Measurements from ENCODE around the gene NPAT.
"Not testable (repeated sequence)": the region's sequence is repeated elsewhere in the genome, so short reads cannot be mapped to it uniquely, and the experiment has no call there.

Gene NPAT

DNA sequence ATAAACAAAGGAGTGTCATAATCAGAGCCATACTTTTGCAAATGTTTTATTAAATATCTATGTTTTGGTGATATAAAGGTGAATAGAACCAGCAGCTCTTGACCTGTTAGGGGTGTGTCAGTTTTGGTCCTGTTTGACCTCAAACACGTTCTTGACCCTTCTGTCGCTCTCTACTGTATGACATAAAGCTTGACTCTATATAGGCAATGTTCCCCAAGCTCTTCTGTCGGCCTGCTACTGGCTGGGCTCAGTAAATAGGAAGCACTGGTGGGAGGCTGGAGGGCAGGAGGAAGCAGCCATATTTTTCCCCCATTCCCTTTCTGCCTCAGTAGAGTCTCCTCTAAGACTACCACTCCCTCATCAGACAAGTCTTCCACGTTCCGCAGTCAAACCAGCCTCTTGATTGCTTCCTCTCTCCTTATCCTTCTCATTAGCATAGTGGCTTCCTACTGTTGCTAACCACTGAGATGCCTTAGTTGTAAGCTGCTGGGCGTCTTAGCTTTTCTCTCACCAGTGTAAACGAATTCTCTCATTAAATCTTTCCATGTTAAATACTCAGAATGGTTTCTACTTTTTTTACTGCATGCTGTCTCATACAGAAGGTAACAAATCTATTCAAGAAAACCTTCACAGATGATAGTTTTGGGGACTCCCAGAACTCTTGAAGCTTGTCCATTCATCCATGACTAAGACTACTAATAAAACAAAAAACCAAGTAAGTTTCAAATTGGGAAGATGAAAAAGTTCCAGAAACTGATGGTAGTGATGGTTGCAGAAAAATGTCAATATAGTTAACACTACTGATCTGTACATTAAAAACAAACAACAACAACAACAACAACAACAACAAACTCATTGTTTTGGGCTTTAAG, 3.3 kb downstream of the NPAT start:
- DNase-seq, result no peak

DNA sequence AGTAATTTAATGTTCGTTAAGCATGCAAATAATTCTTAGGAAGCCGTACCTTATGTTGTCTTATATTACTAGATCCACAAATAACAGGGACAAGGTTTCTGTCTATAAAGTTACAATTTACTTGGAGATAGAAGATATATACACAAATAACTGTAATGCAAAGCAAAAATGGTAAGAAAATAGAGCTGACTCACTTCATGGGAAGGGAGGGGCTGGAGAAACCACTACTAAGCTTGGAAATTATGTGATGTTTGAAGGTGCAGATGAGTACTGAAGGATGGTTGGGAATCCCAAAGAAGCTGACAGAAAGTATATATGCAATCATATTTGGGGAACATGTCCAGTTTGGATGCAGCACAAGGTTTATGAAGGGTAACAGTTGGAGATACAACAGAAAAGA, 4.0 kb downstream of the NPAT start:
- DNase-seq, result no peak

DNA sequence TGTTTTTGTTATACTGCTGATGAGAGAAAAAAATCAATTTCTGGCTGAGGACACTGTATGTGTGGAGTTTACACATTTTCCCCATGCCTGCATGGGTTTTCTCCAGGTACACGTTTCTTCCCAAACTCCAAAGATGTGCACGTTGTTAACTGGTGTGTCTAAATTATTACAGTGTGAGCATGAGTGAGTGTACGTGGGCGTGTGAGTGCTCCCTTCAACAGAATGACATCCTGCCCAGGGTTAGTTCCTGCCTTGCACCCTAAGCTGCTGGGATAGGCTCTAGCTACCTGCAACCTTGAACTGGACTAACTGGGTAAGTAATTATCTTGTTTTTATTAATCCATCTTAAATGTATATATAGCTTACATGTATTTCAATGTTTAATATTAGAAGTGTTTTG, 5.5 kb downstream of the NPAT start:
- no peak for DNase-seq

DNA sequence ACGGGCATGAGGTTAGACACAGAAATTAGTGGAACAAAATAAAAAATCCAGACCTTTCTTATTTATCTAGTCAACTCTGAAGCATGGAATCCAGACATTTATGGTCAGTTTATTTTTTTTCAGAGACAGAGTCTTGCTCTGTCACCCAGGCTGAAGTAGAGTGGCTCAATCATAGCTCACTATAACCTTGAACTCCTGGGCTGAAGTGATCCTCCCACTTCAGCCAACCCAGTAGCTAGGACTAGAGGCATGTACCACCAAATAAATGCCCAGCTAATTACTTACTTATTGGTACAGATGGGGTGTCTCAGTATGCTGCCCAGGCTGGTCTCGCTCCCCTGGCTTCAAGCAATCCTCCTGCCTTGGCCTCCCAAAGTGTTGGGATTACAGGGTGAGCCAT, 8.7 kb downstream of the NPAT start:
- no peak for DNase-seq

DNA sequence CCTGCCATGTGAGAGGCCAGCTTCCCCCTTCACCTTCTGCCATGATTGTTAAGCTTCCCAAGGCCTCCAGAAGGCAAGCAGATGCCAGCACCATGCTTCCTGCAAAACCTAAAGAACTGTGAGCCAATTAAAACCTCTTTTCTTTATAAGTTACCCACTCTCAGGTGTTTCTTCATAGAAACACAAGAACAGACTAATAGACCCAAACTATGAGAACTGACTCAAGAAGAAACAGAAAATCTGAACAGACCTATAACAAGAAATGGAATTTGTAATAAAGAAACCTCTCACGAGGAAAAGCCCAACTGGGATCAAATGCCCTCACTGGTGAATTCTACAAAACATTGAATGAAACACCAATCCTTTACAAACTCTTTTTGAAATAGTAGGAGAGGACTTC, 12.0 kb downstream of the NPAT start:
- DNase-seq, result no peak

DNA sequence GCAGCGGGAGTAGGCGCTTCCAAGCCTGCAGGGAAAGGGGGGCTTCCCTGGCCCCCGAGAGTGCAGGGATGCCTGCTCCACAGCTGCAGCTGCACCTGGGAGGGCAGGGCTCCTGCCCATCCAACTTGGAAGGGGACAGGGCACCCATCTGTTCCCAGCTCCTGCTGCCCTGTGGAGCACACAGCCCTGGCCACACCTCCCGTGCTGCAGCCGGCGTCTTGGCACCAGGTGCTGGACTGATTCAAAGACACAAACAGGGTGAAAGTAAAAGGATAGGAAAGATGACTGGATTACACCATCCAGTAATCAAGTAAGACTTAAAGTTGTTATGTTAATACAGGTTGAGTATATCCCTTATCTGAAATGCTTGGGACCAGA, 14.8 kb downstream of the NPAT start:
- no peak for DNase-seq

DNA sequence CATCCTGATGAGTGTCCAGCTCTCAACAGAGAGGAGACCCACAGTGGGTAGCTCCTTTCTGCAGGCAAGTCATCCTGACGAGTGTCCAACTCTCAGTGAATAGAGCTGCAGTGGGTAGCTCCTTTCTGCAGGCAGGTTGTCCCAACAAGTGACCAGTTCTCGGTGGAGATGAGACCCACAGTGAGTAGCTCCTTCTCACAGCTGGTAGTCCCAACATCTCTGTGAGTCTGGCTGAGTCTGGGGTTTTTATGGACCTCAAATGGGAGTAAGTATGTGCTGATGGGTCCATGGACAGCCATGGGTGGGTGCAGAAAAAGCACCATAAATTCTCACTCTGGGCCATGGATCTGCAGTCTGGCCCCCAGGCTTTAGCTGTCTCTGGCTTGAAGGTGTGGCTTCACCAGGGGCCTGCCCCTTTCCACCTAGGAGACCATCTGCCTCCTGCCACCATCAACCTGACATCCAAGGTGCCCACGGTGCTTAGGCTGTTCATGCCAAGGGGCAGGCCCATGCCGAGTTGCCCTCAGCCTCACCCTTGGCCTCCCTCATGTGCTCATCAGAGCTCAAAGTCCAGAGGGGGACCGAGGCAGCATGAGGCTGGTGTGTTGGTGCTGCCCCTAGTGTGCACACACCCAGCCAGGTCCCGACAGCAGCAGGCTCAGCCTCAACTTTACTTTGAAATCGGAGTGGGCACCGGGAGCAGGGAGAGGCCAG, 15.3 kb downstream of the NPAT start:
- no peak for DNase-seq

DNA sequence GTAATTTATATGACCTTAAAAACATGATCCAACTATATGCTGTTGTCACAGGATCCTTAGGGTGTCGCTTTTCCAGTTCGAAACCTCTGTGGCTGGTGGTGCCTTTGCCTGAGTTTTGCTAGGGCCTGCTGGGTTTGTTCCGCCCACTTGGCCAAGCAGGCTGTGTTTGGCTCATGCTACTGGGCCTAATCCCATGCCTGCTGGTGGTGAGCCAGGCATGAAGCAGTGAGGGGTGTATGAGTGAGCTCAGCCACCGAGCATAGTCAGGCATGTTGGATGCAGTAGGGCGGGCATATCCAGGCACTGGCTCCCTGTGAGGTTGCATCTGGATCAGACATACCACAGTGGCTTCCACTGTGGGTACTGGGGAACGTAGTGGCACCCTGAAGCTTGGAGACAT, 16.3 kb downstream of the NPAT start:
- no peak for DNase-seq

DNA sequence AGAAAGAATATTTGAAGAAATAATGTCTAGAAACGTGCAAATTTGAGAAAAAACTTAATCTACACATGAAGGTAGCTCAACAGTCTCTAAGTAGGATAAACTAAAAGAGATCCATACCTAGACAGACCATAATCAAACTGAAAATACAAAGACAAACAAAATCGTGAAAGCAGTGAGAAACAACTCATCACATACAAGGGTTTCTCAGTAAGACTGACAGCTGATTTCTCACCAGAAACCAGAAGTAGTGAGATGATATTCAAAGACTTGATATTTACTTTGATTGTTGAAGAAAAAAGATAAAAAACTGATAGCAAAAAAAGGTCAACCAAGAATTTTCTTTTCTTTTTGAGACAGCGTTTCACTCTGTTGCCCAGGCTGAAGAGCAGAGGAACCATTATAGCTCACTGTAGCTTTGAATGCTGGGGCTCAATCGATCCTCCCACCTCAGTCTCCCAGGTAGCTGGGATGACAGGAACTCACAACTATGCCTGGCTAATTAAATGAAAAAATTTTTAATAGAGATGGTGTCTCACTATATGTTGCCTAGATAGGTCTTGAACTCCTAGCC, 17.4 kb downstream of the NPAT start:
- no peak for DNase-seq

DNA sequence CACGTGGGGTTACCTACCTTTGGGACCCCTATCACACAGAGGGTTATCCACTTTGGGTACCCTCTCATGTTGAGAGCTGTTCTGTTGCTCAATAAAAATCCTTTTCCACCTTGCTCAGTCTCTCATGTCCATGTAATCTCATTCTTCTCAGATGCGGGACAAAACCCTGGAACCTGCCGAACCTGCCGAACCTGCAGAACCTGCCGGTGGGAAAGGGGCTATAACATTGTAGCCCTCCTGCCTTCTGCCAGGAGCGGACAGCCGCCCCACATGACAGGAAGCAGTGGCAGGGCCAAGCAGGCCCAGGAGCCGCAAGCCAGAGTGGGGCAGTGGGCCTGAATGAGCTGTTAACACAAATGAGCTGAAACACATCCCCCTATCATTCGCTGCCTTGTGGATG, 18.1 kb downstream of the NPAT start:
- DNase-seq, result no peak

DNA sequence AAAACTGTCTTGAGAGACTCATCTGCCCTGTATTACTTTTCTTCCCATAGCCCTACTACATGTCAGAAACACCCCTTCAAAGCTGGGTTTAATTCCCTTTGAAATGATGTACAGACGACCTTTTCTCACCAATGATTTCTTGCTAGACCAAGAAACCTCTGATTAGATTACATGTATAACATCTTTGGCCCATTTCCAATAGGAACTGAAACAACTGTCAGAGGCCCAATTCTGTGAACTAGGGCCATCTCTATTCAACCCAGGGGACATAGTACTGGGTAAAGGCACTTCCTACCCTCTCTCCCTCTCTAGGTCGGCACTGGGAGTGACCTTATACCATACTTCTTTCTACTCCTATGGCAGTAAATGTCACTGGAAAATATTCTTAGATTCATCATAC, 19.4 kb downstream of the NPAT start:
- DNase-seq, result no peak

DNA sequence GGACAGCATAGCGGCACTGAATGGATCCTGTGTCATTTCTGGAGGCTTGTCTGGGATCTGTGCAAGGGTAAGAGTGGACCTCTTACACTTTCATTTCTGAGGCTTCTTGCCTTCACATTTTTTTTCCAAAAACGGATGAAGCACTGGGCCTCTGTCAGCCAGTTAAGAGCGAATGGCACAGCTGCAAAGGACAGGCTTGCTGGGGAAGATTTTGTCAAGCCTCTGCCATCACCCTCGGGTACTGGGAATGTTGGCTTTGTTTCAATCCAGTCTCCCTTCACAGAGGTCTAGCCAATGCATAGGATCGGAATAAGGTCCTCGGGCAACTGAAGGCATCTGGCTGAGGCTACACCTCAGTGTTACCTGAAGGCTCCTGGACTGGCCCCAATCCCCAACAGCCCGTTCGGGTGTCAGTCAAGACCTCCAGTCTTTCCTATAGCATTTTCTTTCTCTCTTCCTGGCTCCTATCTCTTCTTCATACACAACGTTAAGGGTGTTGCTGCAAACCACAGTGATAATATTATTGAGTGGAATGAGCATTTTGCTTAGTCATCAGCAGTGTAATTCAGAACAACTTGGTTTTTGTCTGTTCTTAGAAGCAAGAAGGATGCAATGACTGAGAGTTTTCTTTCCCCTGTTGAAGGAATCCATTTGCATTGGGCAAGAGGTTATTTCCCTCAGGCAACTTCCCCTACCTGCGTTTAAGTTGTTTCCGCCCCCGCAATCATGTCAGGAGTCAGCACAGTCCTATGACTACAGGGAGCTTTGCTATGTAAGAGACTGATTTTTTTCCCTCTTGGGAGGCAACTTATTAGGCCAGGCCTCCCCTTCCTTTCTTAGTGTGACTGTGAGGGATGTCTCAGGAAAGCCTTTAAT, 22.8 kb downstream of the NPAT start:
- DNase-seq, result no peak

DNA sequence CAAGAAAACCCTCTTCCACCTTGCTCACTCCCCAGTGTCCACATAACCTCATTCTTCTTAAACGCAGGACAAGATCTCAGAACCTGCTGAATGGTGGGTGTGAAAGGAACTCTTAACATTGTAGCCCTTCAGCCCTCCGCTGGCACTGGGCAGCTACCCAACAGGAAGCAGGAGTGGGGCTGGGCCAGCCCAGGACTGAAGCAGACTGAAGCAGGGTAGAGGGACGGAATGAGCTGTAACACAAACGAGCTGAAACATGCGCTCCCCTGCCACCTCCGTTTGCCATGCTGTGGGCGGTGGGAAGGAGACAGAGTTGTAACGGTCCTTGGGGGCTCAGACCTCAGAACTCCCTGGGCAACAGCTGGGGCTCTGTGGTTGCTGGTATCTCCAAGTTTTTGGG, 23.6 kb downstream of the NPAT start:
- DNase-seq, result no peak

DNA sequence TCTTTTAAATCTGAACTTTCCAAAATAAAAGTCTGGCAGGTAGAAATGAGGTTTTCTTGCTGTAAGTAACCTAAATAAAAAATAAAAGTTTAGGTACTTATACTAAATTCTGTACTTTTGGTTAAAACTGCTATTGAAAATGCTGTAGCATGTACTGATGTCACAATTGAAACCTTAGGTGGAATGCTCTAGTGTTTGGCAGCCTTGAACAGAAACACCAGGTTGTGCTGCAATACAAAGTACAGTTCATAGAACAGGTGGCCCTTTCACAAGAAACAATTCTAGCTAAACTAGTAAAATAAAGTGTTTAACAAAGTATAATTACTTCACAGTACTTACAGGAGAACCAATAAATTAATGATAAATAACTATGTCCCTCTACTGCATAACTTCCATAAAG, 25.1 kb downstream of the NPAT start:
- DNase-seq, result no peak

DNA sequence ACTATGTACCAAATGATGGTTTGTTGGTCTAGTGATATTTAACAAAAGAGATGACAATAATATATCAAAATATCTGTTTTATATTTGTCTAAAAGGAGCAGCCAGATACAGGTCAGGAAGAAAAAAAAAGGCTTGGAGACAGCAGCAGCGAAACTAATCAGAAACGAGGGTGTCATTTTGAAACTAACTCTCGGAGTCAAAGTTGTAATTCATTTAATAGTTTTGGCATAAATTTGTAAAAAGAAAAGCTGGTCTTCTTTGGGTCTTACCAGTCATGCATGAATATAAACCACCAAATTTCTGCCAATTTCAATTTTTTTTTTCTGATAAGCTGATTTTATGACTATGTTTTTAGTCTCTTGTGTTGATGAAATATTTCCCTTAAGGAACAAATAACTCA, 25.5 kb downstream of the NPAT start:
- DNase-seq, result no peak

DNA sequence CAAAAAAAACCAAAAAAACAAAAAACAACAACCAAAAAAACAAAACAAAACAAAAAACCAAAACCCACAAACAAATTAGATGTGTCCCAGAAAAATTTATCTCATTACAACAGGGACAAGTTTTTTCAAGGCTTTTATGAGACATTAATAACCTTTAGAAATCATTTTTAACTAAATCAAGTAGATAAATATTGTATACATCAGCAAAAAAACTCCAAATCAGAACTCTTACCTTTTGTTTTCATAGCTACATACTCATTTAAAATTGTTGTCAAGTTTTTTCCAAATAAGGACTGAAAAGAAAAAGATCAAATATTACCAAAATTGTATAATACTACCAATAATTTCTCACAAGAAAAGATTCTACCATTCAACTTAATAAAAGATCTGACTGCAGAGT, 28.7 kb downstream of the NPAT start:
- DNase-seq, result no peak

DNA sequence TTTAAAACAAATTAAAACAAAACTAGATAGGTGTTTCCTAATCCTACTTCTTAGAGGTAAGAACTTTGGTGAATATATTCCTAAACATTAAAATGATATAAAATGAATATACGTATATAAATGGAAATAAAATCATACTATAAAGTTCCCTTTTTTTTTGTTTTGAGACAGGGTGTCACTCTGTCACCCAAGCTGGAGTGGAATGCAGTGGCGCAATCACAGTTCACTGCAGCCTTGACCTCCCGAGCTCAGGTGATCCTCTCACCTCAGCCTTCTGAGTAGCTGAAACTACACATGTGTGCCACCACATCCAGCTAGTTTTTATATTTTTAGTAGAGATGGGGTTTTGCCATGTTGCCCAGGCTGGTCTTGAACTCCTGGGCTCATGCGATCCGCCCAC, 44.9 kb downstream of the NPAT start:
- no peak for DNase-seq

DNA sequence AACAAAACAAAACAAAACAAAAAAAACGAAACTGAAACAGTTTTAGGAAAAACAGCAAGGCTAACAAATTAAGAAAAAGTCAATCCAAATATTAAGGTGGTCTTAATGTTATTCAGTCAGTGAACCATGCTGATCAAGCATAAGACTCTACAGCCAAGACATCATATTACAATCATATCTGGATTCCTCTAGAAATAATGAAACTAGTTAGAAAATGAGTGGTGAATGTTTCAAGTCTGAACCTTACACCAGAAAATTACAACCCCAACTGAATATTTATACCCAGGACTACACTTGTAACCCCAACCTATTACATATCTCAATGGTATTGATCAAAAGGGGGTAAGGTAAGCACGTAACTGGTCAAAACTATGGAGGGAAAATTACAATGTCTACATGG, 52.3 kb downstream of the NPAT start:
- no peak for DNase-seq

DNA sequence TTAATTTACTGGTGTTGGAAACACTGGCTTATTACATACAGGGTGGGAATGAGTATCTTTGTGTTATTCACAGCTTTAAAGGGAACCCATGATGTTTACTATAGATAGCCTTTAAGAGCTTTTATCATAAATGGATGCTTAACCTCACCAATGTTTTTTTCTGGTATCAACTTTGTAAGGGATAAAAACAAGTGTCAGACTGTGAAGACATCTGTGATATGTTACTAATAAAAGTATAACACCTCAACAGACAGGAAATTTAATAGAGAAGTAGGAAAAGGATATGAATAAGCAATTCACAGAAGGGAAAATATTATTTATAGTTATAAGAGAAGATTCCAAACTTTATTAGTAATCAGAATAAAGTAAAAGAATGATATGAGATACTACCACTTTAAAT, 54.8 kb downstream of the NPAT start:
- no peak for DNase-seq

DNA sequence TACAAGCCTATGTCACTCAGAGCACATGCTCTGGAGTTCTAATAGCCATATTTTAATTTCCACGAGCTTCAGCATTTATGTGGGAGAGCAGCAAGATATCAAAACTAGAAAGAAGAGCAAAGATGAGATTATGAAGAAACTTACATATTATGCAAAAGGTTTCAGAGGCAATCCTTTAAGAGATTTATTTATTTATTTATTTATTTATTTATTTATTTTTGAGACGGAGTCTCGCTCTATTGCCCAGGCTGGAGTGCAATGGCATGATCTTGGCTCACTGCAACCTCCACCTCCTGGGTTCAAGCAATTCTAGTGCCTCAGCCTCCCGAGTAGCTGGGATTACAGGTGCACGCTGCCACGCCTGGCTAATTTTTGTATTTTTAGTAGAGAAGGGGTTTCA, 59.6 kb downstream of the NPAT start:
- not testable (repeated sequence) for DNase-seq

DNA sequence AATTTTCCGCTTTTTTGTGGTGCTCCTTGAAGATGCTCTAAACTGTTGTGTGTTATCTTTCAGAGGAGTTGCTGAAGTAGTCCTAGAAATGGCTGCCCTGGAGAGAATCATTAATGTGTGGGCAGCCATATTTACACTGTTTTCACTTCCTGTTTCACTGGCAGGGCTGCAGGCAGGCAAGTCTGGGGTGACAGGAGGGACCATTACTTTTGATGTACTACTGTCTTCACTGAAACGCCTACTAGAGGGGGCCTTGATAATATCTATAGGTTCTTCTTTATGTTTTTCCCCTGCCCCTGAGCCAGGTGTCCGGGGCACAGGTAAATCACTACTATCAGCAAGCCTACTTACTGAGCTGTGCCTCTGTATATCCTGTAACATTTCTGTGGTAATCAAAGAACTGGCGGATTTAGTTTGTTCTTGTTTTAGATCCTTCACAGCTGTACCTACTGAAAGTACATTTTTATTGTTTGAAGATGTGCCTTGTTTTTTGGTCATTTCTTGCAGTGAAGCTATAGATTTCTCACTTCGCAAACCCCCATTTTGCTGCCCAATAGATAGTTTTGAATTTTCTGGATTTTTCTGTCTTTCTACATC, 61.4 kb downstream of the NPAT start:
- DNase-seq, result no peak

DNA sequence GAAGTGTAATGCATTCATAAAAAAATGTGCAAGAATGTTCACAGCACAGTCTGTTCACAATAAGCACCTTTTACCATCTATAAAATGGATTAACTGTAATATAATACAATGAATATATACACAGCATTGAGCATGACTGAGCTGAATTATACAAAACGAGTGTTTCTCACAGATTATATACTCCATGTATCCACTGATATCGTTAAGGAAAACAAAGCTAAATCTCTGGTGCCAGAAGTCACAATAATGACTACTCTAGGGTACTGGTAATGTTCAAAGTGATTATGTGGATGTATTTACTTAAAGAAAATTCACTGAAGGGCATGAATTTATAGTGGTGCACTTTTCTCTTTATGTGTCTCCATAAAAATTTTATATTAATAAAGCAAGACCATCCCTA, 67.8 kb downstream of the NPAT start:
- no peak for DNase-seq

DNA sequence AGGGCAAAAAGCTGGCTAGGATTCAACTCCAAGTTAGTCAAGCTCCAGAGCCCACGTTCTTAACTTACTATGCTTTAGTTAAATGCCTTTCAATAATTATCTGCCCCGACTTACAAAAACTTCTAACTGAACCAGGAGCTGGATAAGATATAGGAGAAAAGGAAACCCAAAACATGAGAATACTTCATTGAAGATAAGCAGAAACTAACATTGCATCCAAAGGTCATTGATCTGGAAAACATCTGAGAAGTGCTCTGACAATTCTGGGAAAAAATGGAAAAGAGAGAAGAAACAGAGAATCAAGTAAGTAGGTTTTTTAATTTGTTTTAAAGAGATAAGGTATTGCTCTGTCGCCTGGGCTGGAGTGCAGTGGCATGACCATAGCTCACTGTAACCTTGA, 73.9 kb downstream of the NPAT start:
- no peak for DNase-seq

Measured in 8988T (cell line).